GM21515 (cell line): ENCODE data around the gene LRRC42.
A peak's percentile ranks its signal among the peaks of the same experiment; 100 is the strongest.

Experiments used
- ATAC-seq: cut with Tn5 transposase; IDR thresholded peaks from one replicate; pipeline ENCODE4 v1.9.1; 2021; ENCODE audit not compliant: unreplicated experiment

Gene LRRC42

DNA sequence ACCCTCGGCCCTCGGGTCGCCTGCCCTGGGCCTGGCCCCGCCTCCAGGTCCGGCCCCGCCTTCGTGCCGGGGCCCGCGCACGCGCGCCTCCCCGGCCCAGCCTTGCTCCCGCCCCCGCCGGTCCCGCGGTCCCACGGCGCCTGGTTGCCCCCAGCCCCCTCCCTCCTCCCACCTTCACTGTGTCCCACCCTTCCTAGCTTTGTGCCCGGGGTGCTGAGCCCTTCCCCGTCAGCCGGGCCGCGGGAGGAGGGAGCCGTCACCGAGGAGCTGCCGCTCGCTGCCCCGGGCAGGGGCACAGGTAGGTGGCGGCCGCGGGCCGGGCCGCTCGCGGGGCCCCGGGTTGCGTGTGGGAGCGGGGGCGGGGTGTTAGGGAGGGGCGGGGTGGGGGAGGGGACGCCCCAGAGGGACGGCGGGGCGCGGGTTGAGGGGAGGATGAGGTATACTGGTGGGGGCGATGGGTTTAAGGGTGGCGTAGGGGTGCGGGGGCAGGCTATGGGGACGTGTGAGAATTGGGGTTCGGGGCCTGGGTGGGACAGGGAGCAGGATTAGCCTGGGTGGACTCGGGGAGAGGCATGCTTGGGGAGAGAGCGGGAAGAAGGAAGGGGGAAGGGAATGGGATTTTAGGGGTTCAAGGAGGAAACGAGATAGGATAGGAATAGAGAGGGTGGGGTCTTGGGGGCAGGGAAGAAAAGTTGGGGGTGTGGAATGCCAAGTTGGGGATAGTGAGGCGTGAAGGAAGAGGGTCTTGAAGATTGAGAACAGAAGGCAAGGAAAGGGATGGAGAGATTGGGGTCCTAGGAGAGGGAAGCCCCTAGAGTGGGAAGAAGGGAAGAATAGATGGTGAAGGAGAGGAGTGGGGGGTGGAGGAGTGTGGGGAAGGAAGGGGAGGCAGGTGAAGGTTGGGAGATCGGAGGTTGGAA lies at the start of gene LRRC42:
TSS of gene LRRC42 (plus strand) at position 99 of the 920 bp plus-strand sequence. CDS start 5,650 bp downstream, outside the sequence.
- peak; percentile 55 for ATAC-seq

- ATAC-seq = no peak
Observed at GRCh38 chr1:53896635-53897229, 49.4 kb upstream of the LRRC42 start.

DNA sequence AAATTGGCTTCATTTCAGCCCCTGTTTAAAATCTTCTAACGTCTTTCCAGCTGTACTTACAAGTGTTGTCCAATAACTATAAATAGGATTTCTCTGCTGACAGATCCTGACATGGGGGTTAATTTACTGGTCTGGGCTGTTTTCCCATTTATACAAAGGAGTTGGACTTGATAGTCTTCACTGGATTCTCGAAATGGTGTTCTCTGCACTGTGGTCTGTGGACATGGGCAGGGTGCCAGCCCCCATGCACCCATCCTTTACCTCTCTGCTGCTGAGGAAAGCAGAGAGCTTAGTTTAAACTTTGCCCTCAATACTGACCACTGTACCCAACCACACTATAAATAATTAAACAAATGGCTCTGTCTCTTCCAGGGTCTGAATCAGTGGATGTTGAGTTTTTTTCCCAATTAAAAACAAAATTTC lies 46.9 kb upstream of the LRRC42 start:
- no peak for ATAC-seq

- no peak for ATAC-seq
Observed at GRCh38 chr1:53899708-53900107, 46.4 kb upstream of the LRRC42 start.

DNA sequence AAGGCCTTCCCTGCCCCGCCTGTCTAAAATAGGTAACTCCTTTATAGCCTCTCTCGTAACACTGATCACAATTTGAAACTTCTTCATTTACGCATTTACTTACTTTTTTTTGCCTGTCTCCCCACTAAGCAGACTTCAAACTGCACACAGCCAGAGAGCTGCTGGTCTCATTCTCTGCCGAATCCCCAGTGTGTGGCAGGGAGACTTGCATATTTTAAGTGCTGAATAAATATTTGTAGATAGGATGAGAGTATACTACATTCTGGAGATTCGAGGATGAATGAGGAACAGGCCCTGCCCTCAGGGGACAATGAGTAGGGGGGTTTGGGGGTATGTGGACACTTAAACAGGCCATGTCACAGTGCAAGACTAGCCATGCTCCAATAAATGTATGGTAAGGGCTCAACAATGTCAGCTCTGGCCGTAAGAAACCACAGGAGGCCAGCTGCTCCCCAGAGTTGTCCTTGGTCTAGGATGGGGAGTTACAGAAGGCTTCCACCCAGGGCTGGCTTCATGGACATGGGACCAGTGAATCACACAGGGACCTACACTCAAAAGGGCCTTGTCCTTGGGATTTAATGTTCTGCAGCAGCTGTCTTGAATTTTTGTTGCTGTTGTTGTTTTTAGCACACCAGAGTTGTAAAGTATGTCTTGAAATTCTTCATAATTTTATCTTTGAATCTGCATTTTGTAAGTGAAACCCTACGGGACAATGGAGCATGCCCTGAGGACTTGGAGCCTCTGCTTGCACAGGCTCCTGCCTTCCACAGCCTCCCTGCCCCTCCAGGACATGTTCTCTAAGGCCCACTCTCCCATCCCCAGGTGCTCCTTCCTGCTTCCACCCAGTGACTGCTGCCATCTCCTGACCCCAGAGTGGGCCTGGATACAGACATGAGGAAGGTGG lies 43.7 kb upstream of the LRRC42 start:
- ATAC-seq = no peak

GRCh38 chr1:53905509-53905908 lies 40.6 kb upstream of the LRRC42 start:
- no peak for ATAC-seq

DNA sequence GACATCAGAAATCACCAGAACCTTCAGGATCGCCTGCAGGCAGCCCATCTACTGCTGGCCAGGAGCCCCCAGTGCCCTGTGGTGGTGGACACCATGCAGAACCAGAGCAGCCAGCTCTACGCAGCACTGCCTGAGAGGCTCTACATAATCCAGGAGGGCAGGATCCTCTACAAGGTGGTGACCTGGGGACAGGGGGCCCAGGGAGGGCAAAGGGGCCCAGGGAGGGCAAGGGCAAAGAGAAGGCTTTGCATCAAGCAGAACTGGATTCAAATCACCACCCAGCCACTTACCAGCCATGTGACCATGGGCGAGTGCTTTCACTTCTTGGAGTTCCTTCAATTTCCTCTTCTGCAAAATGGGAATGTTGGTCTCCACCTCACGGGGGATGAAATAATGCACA lies 40.0 kb upstream of the LRRC42 start:
- no peak for ATAC-seq

DNA sequence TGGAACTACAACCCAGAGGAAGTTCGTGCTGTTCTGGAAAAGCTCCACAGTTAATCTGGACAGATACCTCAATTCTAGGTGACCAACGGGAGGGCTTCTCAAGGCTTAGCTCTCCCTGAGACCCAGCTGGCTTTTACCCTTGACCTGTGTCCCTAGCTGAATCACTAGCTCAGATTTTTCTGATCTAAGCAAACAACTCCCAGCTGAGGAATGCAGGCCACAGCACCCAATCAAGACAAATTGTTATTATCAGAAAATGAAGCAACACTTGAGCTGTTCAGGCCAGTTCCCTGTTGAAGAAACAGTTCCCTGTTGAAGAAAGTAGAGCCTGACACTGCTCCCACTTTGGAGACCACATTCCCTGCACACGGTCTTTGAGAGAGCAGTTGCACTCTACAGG lies 36.2 kb upstream of the LRRC42 start:
- ATAC-seq = no peak

- no peak for ATAC-seq
Observed at GRCh38 chr1:53911442-53911841, 34.7 kb upstream of the LRRC42 start.

DNA sequence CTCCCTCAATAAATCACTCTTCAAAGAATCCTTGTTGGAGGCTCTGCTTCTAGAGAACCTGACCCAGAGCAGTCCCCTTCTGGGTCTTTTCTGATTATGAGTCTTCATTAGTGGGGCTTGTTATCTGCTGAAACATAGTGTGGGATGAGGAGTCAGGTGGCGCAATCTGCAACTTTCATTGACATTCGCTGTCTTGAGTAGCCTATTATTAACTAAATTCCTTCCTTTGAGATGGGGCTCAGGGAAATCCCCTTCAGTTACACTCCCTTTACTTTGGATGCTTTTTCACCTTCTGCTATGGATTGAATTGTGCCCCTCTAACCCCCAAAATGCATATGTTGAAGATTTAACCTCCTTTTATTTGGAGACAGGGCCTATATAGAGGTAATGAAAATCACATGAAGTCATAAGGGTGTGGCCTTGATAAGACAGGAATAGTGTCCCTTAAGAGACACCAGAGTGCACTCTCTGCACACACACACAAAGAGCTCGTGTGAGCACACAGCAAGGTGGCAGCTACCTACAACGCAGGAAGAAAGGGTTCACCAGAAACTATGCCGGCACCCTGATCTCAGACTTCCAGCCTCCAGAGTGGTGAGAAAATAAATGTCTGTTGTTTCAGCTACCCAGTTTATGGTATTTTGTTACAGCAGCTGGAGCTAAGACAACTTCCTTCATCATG lies 32.7 kb upstream of the LRRC42 start:
- ATAC-seq = no peak

DNA sequence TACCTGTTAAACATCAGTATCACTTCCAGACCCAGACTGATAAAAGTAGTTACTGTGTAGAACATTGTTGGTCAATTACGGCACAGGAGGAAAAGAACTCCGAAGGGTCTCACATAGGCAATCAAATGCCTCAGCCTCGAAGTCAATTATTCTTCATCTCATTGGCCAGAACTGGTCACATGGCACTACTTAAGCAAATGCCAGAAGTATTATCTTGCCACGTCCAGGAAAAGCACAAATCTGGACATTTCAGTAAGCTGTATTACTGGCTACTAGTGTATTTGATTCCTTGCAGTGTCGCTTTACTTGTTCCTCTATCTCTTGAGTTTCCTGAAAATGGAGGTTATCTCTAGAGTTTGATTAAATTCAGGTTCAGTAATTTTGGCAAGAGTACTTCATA lies 27.8 kb upstream of the LRRC42 start:
- no peak for ATAC-seq

DNA sequence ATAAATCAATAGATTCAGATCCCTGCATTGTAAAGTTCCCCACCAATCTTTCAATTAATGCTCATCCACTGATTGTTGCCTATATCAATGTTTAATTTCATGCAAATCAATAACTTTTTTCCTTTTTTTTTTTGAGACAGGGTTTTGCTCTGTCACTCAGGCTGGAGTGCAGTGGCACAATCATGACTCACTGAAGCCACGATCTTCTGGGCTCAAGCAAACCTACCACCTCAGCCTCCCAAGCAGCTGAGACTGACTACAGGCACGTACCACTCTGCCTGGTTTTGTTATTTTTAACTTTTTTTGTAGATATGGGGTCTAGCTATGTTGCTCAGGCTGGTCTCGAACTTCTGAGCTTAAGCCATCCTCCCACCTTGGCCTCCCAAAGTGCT lies 26.5 kb upstream of the LRRC42 start:
- ATAC-seq = no peak

DNA sequence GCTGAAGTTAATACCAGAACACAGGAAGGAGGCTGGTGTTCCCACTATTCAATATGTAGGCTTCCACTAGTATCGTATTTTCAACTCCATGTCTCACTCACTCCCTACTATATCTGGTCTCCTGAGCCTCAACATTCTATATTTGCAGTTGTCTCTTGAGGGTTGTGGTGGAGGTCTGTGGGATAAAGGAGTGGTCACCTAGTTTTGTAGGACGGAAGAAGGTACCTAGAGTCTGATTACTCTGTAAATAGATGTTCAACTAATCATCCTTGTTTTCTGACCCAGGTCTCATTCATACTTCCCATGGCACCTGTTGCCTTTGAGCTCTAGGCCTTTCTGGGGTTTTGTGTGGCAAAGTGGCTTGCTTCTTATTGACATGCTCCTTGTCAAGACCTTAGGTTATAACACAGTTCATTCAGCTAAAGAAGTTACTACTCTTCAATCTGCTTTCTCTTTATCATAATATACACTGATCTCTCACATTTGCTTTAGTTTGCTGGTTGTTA lies 18.7 kb upstream of the LRRC42 start:
- ATAC-seq = no peak

DNA sequence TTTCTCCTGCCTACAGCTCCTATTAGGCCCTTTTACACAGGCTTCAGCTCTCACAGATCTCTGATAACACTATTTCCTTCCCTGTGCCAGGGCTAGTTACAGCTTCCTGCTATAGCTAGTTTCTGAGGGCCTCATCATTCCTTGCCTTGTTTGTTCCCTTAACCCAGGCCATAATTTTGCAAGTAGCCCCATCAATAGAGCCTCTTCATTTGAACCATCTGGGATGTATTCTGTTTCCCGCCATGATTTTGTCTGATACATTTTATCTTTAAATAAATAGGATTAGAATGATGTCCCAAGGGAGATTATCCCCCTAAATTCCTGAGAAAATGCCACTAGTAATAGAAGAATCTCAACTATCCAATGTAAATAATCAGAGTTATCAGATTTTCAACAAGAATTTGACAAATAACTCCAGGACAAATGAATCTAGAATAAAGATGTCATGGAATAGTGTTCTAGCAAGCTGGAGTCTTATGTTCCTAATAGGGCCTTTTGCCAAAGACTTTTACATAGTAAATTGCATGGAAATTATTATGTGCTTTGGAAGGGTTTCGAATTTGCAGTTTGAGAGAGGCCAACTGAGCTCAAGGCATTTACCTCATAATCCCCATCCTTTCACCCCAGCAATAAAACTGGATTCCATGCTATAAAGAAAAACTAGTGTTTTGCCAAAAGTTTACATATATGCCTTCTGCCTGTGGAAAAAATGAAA lies 16.7 kb upstream of the LRRC42 start:
- no peak for ATAC-seq

GRCh38 chr1:53930932-53931331 lies 15.2 kb upstream of the LRRC42 start:
- no peak for ATAC-seq

GRCh38 chr1:53931523-53931922 lies 14.6 kb upstream of the LRRC42 start:
- no peak for ATAC-seq

GRCh38 chr1:53934170-53934765 lies 11.9 kb upstream of the LRRC42 start:
- ATAC-seq = no peak

GRCh38 chr1:53936430-53936829 lies 9.7 kb upstream of the LRRC42 start:
- no peak for ATAC-seq

GRCh38 chr1:53938136-53938830 lies 7.9 kb upstream of the LRRC42 start:
- ATAC-seq = no peak
